K562 (cell line): ENCODE results near the gene ANKRD13A. TPM values are rescaled to one million over a fixed set of nuclear protein-coding genes. Genes with fewer than 3 reads are reported as not detected.
A peak's percentile ranks its signal among the peaks of the same experiment; 100 is the strongest.

Experiments used
- CSDE1 ChIP-seq, 2 experiments: fragments of 450-650 bp; IDR thresholded peaks; 2 replicates each; pipeline ENCODE4 v1.6.1; 2016; ENCODE audit warnings: mild to moderate bottlenecking in 1 of 2
- DNMT1 ChIP-seq: fragments of 450-650 bp; IDR thresholded peaks from 2 replicates; pipeline ENCODE4 v1.6.1; 2016; ENCODE audit warnings: antibody characterized with exemption, mild to moderate bottlenecking
- ETV1 ChIP-seq: fragments of 450-650 bp; conservative IDR thresholded peaks from 2 replicates; pipeline ENCODE4 v1.6.1; 2016; ENCODE audit warnings: missing genetic modification characterization, control low read depth, low read depth, missing compliant biosample characterization
- FOXA1 ChIP-seq: fragments of 450-650 bp; IDR thresholded peaks from 2 replicates; pipeline ENCODE4 v1.6.1; 2016; ENCODE audit warnings: mild to moderate bottlenecking, borderline replicate concordance
- GABPB1 ChIP-seq: sonication (generic); formaldehyde crosslinking; IDR thresholded peaks from 2 replicates; pipeline ENCODE4 v1.8.0; 2022; ENCODE audit warnings: mild to moderate bottlenecking, missing genetic modification reagents
- HCFC1 ChIP-seq: IDR thresholded peaks from 2 replicates; pipeline ENCODE4 v1.6.1; 2012; ENCODE audit warnings: low read depth, low read length, improper control_type of control experiment
- HDAC2 ChIP-seq: fragments of 450-650 bp; IDR thresholded peaks from 2 replicates; pipeline ENCODE4 v1.6.1; 2016; ENCODE audit warnings: mild to moderate bottlenecking
- HEY1 ChIP-seq: fragments of 250-450 bp; sonication (Bioruptor Pico); IDR thresholded peaks from 2 replicates; pipeline ENCODE4 v1.5.0; 2020; ENCODE audit warnings: mild to moderate bottlenecking, moderate library complexity, borderline replicate concordance
- HNRNPLL ChIP-seq: fragments of 200-400 bp; formaldehyde crosslinking; IDR thresholded peaks from 2 replicates; pipeline ENCODE4 v1.6.1; 2017; ENCODE audit warnings: low read length, low read depth, mild to moderate bottlenecking; ENCODE audit not compliant: poor library complexity, severe bottlenecking
- JUND ChIP-seq, 2 experiments: IDR thresholded peaks; 2 replicates in 1 of 2; 3 replicates in 1 of 2; pipeline ENCODE4 v1.6.1; 2011; ENCODE audit warnings: borderline replicate concordance in 2 of 2, low read depth in 2 of 2, low read length in 2 of 2, improper control_type of control experiment in 1 of 2, missing biosample characterization in 1 of 2, missing genetic modification characterization in 1 of 2, missing genetic modification reagents in 1 of 2
- MAFF ChIP-seq: IDR thresholded peaks from 2 replicates; pipeline ENCODE4 v1.6.1; 2012; ENCODE audit warnings: low read length, improper control_type of control experiment
- PHB2 ChIP-seq: fragments of 450-650 bp; IDR thresholded peaks from 2 replicates; pipeline ENCODE4 v1.6.1; 2017; ENCODE audit warnings: low read depth
- PHF8 ChIP-seq: fragments of 200-600 bp; sonication (generic); IDR thresholded peaks from 2 replicates; pipeline ENCODE4 v1.6.1; 2012; ENCODE audit warnings: mixed run types, mild to moderate bottlenecking, inconsistent platforms, low read length, moderate library complexity, borderline replicate concordance
- PHTF2 ChIP-seq: fragments of 250-450 bp; sonication (Bioruptor Pico); IDR thresholded peaks from 2 replicates; pipeline ENCODE4 v1.5.0; 2021; ENCODE audit warnings: mild to moderate bottlenecking
- PTBP1 ChIP-seq: fragments of 200-400 bp; formaldehyde crosslinking; IDR thresholded peaks from 2 replicates; pipeline ENCODE4 v1.6.1; 2017; ENCODE audit warnings: low read depth, low read length
- RBM39 ChIP-seq: fragments of 200-400 bp; formaldehyde crosslinking; optimal IDR thresholded peaks from 2 replicates; pipeline ENCODE3; 2018; ENCODE audit warnings: low read depth, low read length
- RCOR1 ChIP-seq, 2 experiments: IDR thresholded peaks; 2 replicates each; pipeline ENCODE4 v1.6.1; 2012; ENCODE audit warnings: low read depth in 2 of 2, low read length in 2 of 2, borderline replicate concordance in 1 of 2, improper control_type of control experiment in 1 of 2
- SMARCC2 ChIP-seq: fragments of 450-650 bp; IDR thresholded peaks from 2 replicates; pipeline ENCODE4 v1.6.1; 2017; ENCODE audit warnings: antibody characterized with exemption, moderate library complexity, mild to moderate bottlenecking, low read depth
- TAF9B ChIP-seq: fragments of 450-650 bp; IDR thresholded peaks from 2 replicates; pipeline ENCODE4 v1.6.1; 2018; ENCODE audit warnings: mild to moderate bottlenecking; ENCODE audit not compliant: partially characterized antibody
- XRCC3 ChIP-seq: fragments of 450-650 bp; IDR thresholded peaks from 2 replicates; pipeline ENCODE4 v1.6.1; 2017; ENCODE audit warnings: mild to moderate bottlenecking, moderate library complexity
- ZNF551 ChIP-seq: fragments of 250-450 bp; sonication (Bioruptor Pico); IDR thresholded peaks from 2 replicates; pipeline ENCODE4 v1.5.0; 2021; ENCODE audit warnings: mild to moderate bottlenecking, moderate library complexity
- ZNF77 ChIP-seq: fragments of 250-450 bp; sonication (Bioruptor Pico); IDR thresholded peaks from 2 replicates; pipeline ENCODE4 v1.5.0; 2020
- polyA plus RNA-seq, 8 experiments: library from polyadenylated mRNA; depleted of rRNA in 4 of 8; stranded (reverse) in 5 of 8; unstranded in 3 of 8; fragments of >200 nt; fragmentation: Nextera tagmentation in 2 of 8; fragmentation: Illumina TruSeq in 1 of 8; extraction: Ambion mirVana in 2 of 8; extraction: Trizol in 1 of 8; gene quantifications; 2 replicates each; pipeline versions ENCODE4 v1.2.1 to v1.2.3, GENCODE V29; 2011 to 2014; ENCODE audit warnings: inconsistent platforms in 1 of 8, missing spikeins in 1 of 8
- total RNA-seq, 7 experiments: library from RNA; depleted of rRNA in 6 of 7; stranded (reverse); fragments of >200 nt in 6 of 7; fragmentation: Illumina TruSeq in 2 of 7; extraction: Trizol in 2 of 7; gene quantifications; 2 replicates each; pipeline versions ENCODE4 v1.2.1 to v1.2.3, GENCODE V29; 2011 to 2021; ENCODE audit warnings: low replicate concordance in 1 of 7
- TF ChIP-seq, protein P1 (sequence below): fragments of 250-450 bp; sonication (Bioruptor Pico); IDR thresholded peaks from 2 replicates; pipeline ENCODE4 v1.4.0; 2020; ENCODE audit warnings: mild to moderate bottlenecking, moderate library complexity
- TF ChIP-seq, protein P2 (sequence below): IDR thresholded peaks from 2 replicates; pipeline ENCODE4 v1.6.1; 2011; ENCODE audit warnings: borderline replicate concordance, low read depth, mild to moderate bottlenecking, moderate library complexity, low read length; ENCODE audit not compliant: insufficient read depth, poor library complexity, severe bottlenecking

Gene ANKRD13A
- total and polyA plus RNA-seq, 9 of the 15 experiments (the other 6 are each of a cell fraction or from before 2014, with no cell fraction given): 5.0 to 55.0 (median 41.5) TPM

DNA sequence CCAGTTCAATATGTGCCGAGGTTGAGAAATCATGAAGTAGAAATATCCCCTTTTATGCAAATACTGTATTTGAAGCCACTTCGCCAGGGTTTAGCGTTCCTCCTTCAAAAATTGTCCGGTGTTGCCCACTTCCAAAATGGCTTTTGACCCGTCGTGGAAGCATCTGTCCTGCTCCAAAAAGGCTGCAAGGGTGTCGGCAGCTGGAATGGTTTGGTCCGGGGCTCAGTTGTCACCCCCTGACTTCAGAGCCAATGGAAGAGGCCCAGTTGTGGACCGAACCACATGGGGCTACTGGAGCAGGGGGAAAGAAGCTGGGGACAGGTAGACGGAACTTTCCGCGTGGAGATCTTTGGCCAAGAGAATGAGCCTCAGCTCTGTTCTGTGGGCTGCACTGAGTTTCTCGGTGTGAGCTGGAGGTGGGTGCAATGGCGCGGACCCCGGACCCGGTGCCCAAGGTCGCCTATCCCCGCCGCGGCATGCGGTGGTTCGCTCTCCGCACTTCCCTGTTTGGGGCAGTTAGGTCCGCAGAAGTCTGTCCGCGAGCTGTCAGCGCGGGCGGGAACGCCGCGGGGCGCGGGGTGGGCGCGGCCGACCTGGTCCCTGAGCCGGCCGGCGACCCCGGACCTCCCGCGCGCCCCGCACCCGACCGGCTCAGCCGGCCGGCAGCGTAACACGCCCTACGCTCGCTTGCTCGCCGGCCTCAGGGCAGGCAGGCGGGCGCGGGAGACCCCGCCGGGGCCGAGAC is at the start of gene ANKRD13A (continued):
- TF ChIP-seq, protein P1, sequence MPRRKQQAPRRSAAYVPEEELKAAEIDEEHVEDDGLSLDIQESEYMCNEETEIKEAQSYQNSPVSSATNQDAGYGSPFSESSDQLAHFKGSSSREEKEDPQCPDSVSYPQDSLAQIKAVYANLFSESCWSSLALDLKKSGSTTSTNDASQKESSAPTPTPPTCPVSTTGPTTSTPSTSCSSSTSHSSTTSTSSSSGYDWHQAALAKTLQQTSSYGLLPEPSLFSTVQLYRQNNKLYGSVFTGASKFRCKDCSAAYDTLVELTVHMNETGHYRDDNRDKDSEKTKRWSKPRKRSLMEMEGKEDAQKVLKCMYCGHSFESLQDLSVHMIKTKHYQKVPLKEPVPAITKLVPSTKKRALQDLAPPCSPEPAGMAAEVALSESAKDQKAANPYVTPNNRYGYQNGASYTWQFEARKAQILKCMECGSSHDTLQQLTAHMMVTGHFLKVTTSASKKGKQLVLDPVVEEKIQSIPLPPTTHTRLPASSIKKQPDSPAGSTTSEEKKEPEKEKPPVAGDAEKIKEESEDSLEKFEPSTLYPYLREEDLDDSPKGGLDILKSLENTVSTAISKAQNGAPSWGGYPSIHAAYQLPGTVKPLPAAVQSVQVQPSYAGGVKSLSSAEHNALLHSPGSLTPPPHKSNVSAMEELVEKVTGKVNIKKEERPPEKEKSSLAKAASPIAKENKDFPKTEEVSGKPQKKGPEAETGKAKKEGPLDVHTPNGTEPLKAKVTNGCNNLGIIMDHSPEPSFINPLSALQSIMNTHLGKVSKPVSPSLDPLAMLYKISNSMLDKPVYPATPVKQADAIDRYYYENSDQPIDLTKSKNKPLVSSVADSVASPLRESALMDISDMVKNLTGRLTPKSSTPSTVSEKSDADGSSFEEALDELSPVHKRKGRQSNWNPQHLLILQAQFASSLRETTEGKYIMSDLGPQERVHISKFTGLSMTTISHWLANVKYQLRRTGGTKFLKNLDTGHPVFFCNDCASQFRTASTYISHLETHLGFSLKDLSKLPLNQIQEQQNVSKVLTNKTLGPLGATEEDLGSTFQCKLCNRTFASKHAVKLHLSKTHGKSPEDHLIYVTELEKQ (CRISPR knock-in tag): no peak
- no peak for TF ChIP-seq FOXA1
- TF ChIP-seq CSDE1 (IDR thresholded peaks at IDR 0.05): peak in 1 of 2 experiments; percentile 60; a peak in 1 of 4 replicates
- TF ChIP-seq RBM39: no peak
- peak; percentile 88; the same call in 1 of the 2 replicates for TF ChIP-seq PHF8
- TF ChIP-seq XRCC3: no peak
- peak; percentile 95 for TF ChIP-seq TAF9B
- TF ChIP-seq JUND (IDR thresholded peaks at IDR 0.05; ENCODE audit: borderline replicate concordance, low read depth, low read length): peak; percentile 99
- TF ChIP-seq JUND (tag; IDR thresholded peaks at IDR 0.05; ENCODE audit: borderline replicate concordance, low read depth, low read length): no peak
- no peak for TF ChIP-seq PHTF2 (CRISPR knock-in tag)
- TF ChIP-seq HEY1: no peak
- no peak; the same call in 1 of the 2 replicates for TF ChIP-seq HDAC2
- TF ChIP-seq, protein P2, sequence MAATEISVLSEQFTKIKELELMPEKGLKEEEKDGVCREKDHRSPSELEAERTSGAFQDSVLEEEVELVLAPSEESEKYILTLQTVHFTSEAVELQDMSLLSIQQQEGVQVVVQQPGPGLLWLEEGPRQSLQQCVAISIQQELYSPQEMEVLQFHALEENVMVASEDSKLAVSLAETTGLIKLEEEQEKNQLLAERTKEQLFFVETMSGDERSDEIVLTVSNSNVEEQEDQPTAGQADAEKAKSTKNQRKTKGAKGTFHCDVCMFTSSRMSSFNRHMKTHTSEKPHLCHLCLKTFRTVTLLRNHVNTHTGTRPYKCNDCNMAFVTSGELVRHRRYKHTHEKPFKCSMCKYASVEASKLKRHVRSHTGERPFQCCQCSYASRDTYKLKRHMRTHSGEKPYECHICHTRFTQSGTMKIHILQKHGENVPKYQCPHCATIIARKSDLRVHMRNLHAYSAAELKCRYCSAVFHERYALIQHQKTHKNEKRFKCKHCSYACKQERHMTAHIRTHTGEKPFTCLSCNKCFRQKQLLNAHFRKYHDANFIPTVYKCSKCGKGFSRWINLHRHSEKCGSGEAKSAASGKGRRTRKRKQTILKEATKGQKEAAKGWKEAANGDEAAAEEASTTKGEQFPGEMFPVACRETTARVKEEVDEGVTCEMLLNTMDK: no peak
- no peak for TF ChIP-seq PTBP1
- TF ChIP-seq ZNF551 (CRISPR knock-in tag): no peak
- no peak; the same call in 1 of the 2 replicates for TF ChIP-seq SMARCC2
- TF ChIP-seq RCOR1 (IDR thresholded peaks at IDR 0.05; ENCODE audit: borderline replicate concordance in 1 of 2, low read depth in 2 of 2, low read length in 2 of 2): peak; percentile 0 to 19; a peak in 1 of 4 replicates
- peak; percentile 80 for TF ChIP-seq GABPB1
- peak; percentile 84 for TF ChIP-seq MAFF
- TF ChIP-seq ZNF77 (CRISPR knock-in tag): no peak
- TF ChIP-seq ETV1 (tag): peak; percentile 64
- peak; percentile 86 for TF ChIP-seq HCFC1
- 0 out of 2 replicates have a peak, but pooled peaks have one; percentile 7 for TF ChIP-seq PHB2
- peak; percentile 69 for TF ChIP-seq HNRNPLL
- TF ChIP-seq DNMT1: no peak
